Activated CD4-positive, alpha-beta T cell treated with anti-CD3 and anti-CD28 coated beads for 24 hours (primary cell): ENCODE results near the gene NPIPB13.
"Not testable (repeated sequence)": the region's sequence is repeated elsewhere in the genome, so short reads cannot be mapped to it uniquely, and the experiment has no call there.

Experiments used
- DNase-seq, 2 donors: peaks; one replicate each; pipeline ENCODE4 v3.0.0-alpha.2; 2020; ENCODE audit warnings: low read depth in 2 of 2

The NPIPB13 gene

DNA sequence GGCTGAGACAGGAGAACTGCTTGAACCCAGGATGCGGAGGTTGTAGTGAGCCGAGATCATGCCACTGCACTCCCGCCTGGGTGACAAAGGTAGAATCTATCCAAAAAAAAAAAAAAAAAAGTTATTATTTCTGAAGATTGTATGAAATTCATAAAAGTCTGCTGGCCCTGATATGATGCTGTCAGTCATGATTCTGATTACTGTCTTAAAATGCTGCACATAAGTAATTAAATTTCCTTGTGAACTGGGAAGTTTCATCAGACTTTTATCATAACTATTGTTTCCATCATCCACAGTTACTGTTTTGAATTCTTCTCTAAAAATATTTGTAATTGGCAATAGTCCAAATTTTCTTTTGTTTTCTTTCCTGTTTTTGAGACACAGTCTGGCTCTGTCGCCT lies at the start of gene NPIPB13:
TSS of gene NPIPB13 (minus strand) at position 101 of the 400 bp plus-strand sequence. CDS start 2,906 bp downstream, outside the sequence.
- DNase-seq = not testable (repeated sequence)

DNA sequence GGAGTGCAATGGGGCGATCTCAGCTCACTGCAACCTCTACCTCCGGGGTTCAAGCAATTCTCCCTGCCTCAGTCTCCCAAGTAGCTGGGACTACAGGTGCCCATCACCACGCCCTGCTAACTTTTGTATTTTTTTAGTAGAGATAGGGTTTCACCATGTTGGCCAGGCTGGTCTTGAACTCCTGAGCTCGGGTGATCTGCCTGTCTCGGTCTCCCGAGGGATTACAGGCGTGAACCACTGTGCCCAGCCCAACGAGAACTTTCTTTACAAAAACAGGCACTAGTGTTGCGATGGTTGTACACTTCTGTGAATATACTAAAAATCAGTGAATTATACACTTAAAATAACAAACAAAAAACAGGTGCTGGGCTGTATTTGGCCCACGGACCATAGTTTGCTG lies 34.1 kb upstream of the NPIPB13 start:
- DNase-seq = not testable (repeated sequence)

DNA sequence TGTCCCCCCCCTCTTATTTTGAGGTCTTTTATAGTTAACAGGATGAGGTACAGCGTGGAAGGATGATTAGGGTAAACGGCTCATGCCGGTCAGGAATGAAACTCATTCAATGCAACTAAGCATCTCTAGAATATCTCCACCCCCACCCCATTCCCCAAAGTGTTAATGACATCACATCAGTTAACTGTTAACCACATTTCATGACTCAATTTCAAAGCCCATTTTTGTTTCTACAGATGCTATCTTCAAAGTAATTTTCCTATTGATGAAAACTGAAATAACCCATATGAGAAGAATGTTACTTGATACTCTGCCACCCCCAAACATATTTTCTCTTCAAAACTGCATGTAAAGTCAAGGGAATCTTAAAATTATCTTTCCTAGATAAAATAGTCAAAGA lies 30.2 kb upstream of the NPIPB13 start:
- not testable (repeated sequence) for DNase-seq

DNA sequence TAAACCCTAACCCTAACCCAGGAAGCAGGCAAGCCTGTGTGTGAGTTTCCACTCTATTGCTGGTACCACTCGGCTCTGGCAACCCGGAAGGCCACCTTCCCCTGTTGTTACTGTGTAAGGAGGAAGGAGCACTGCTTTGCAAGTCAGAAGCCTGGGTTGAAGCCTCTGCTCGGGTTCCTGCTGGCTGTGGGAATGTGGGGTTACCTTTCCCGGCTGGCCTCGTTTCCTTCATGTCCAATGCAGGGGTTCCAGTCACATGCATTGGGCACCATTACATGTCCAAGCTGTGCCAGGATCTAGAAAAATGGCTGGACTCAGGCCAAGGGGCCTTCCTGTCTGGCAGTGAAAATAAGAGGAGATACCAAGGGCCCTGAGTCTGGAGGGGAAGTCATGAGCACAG lies 31.2 kb downstream of the NPIPB13 start:
- DNase-seq = not testable (repeated sequence)

DNA sequence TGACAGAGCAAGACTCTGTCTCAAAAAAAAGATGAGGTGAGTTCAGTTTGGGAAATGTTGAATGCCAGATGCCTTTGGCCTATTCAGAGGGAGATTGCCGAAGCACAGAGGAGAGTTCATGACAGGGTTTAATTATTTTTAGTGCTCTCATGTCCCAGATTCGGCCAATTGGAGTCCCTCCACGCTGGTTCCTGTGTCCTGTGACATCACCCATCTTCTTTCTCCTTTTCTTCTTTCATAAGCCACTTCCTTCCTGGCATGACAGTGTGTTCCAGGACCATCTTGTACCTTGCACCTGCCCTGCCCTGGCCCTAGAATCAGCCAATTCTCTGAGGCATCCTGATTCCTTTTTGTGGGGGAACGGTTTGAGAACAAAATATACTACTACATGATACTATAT lies 36.9 kb downstream of the NPIPB13 start:
- not testable (repeated sequence) for DNase-seq

DNA sequence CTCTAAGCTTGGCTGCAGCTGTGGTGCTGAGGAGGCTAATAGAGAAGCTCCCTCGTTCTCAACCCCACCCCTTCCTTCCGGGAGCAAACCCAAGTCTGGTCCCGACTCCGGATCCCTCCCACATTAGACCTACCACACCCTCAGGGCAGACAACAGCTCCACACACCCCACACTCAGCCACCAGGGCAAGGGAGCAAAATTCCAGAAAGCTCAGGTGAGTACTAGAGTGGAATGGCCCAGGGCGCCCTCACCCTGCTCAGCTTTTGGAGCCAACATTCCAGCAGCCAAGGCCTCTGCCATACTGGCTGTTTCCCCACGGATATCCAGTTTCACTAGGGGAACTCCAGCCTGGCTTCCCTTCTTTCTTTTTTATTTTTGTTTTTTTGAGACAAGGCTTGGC lies 39.2 kb downstream of the NPIPB13 start:
- not testable (repeated sequence) for DNase-seq

DNA sequence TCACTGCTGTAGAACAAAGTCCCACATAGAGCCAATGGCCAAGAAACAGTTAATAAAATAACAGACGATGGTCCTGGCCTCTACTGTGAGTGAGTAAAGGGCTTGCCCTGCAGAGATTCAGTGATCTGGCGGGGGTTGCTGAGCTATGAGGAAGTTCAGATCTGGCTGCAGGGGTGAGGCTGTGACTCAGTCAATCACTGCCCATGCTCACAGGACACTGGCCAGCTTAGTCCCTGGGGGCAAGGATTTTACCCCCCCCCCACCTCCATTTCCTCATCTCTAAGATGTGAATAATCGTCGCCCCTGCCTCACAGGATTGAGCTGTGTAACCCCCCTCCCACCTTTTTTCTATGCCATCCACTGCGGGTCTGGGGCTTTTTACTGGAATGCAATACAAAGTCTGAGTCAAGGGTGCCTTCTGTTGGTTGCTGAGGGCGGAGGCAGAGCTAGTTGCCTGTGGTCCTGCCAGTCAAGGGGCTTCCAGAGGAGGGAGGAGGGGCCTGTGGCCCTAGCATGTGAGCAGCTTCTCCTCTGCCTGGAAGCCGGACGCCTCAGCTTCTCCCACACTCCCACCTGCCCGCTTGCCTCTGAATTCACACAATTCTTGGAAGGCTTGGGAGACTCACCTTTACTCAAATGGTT lies 41.1 kb downstream of the NPIPB13 start:
- not testable (repeated sequence) for DNase-seq

DNA sequence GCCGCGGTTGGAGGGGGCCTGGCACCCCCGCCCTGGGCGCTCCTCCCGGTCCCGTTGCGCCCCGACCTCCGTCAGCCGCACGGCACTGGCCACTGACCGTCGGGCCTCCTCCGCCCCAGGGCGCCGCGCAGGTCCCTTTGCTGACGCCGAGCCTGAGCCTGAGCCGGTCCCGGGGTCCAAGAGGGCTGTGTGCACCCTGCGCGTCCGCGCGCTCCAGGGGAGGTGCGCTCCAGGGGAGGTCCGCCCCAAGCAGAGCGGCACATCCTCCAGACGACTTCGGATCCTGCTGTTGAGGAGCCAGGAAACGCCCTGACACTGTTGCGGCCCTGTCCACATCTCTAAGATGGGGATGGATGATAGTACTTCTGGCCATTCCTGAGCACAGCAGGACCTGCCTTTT lies 42.0 kb downstream of the NPIPB13 start:
- DNase-seq = not testable (repeated sequence)

DNA sequence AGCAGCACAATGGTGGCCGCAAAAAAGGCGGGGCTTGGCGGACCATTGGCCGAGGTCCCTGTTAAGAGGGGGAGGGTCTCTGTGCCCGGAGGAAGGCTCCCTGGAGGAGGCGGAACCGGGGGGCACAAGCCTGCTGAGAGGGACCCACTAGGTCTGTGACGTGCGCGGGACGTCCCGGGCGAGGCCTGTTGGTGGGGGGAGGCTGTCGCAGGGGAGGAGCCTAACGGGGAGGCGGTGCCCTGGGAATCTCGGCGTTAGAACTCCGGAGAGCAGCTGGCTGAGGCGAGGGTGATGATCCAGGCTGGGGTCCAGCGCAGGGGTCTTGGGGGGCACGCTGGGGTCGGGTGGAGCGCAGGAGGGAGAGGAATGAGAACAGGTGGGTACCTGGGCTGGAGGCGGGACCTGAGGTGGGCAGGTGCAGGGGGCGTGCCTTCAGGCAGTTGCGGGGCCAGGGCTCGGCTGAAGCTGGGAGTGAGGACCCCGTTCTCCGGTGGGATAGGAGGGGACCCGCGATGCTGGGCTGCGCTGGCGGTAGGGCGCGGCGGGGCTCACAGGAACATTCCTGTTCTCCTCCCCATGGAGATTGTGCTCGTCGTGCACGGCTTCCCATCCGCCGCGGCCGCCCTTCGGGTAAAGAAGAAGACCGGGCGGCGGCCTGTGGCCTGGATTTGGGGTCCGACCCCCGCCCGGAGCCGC lies 42.6 kb downstream of the NPIPB13 start:
- DNase-seq = not testable (repeated sequence)

DNA sequence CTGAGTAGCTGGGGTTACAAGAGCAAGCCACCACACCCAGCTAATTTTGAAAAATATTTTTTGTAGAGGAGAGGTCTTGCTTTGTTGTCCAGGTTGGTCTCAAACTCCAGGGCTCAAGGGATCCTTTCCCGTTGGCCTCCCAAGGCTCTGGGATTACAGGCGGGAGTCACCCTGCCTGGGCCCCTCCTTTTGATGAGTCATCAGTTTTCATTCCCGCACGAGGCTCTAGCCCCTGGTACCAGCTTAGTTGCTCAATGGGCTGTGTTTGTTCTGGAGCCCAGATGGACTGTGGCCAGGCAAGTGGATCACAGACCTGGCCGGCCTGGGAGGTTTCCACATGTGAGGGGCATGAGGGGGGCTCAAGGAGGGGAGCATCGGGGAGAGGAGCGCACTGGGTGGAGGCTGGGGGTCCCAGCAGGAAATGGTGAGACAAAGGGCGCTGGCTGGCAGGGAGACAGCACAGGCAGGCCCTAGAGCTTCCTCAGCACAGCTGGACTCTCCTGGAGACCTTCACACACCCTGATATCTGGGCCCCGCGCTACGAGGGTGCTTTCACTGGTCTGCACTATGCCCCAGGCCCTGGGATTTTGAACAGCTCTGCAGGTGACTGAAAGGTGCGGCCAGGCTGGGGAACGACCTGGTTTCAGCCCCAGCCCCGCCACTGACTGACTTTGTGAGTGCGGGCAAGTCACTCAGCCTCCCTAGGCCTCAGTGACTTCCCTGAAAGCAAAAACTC lies 48.5 kb downstream of the NPIPB13 start:
- DNase-seq = not testable (repeated sequence)

DNA sequence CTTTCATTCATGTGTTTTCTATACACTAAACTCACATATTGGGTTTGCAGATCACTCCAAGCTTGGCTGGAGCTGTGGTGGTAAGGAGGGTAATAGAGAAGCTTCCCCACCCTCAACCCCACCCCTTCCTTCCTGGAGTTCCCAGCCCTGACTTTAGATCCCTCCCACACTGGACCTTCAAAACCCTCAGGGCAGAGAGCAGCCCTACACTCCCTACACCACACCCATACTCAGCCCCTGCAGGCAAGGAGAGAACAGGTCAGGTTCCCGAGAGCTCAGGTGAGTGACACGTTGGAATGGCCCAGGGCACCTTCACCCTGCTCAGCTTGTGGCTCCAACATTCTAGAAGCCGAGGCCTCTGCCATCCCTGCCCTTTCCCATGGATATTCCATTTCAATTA lies 49.2 kb downstream of the NPIPB13 start, which contains the start of gene SULT1A3:
TSS of gene SULT1A3 (plus strand) at position 207 of the 400 bp plus-strand sequence. CDS start 1,474 bp downstream, outside the sequence.
- not testable (repeated sequence) for DNase-seq
